NCI-H2081 (cell line): ENCODE data around the gene CDH12.

Experiments
- DNase-seq, 2 experiments: peaks; one replicate each; lab custom pipeline; 2025; lab: John Stamatoyannopoulos, UW

Gene CDH12

DNA sequence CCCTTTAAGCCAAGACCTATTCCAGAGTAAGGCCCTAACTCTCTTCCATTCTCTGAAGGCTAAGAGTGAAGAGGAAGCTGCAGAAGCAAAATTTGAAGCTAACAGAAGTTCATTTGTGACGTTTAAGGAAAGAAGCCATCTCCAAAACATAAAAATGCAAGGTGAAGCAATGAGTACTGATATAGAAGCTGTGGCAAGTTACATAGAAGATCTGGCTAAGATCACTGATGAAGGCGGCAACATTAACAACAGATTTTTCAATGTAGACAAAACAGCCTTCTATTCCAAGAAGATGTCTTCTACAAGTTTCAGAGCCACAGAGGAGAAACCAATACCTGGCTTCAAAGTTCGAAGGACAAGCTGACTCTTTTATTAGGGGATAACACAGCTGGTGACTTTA, 1143.4 kb downstream of the CDH12 start:
- DNase-seq: no peak

DNA sequence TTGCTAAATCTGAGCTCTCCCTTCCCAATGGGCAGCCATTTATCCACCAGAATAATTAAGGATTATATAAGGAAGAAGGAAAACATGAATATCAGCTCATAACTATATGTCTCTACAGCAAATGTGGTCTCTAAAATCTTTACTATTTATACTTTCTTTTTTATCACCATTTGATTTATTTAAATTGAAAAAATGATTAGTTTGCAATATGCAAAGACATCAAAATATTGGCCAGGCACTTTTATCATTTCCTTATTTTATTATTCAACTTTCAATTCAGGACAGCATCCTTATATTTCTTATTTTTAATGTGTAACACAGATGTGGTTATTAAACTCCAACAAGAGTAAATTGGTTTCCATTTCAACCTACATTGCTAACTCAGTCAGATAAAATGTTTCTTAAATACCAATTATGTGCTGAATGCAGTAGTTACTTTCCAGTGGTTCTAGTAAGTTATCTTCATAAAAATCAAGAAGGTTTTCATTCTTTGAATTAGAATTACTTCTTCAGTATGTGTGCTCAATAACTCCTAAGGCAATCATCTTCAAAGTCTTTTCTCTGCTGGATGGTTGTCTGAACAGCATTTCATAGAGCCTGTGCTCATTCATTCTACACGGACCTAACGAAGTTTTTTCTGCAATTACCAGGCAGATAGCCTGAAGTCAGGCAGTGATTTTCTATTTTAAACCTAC, 1148.0 kb downstream of the CDH12 start:
- DNase-seq: no peak

DNA sequence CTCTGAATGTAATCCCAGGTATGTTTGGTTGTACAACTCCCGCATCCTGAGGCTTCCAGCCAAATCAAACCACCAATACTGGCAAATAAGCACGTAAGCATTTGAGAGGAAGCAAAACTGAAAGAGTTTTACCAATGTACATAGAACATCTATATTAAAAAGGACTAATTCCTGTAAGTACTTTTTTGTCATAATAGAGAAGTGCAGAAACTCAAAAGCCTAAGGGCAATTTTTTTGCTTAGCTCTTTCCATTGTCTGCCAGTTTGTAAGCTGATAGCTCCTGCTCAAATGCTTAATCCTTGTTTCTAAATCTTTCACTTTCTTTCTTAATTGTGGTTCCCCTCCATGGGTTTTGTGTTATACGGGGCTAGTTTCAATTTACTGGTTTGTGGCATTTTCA, 1151.8 kb downstream of the CDH12 start:
- no peak for DNase-seq
